Measurements from ENCODE around the gene TMEM212. TPM values are rescaled to one million over a fixed set of nuclear protein-coding genes. Genes with fewer than 3 reads are reported as not detected.

Gene TMEM212
- polyA plus RNA-seq, 2 of the 4 experiments (the other 2 are of a cell fraction), result not detected

GRCh38 chr3:171906951-171907676 lies 64.0 kb downstream of the TMEM212 start:
- WGBS (ENCODE audit: missing lambda C conversion rate), result 95% methylated on average over 7 of the region's 33 CpGs
- TF ChIP-seq CBX2 (IDR thresholded peaks at IDR 0.05; ENCODE audit: borderline replicate concordance, low read depth), result no peak
- no peak for TF ChIP-seq REST (IDR thresholded peaks at IDR 0.05)
- no peak for TF ChIP-seq POLR2AphosphoS2 (conservative IDR thresholded peaks at IDR 0.05; ENCODE audit: low read length)
- TF ChIP-seq RFX5 (IDR thresholded peaks at IDR 0.05), result no peak
- TF ChIP-seq KDM5A (IDR thresholded peaks at IDR 0.05), result no peak
- TF ChIP-seq MAX (IDR thresholded peaks at IDR 0.05), result no peak
- DNase-seq (ENCODE audit: low read depth in 1 of 2, low spot score in 1 of 2) (no peak), FAIRE-seq (no peak), ATAC-seq (no peak)
- H3K27ac ChIP-seq, result no peak overlapping the region
- H3K4me2 ChIP-seq, result no peak overlapping the region
- no peaks in the 10 kb centered on the region for H3K9me3 ChIP-seq
- H3K4me3 ChIP-seq, result no peak overlapping the region
- peaks cover 7% of the 10 kb centered on the region for H3K4me1 ChIP-seq
- POLR2A ChIA-PET, result no interaction called here
- CTCF ChIA-PET, result no interaction called here

GRCh38 chr3:171907761-171908160 lies 64.6 kb downstream of the TMEM212 start:
- Histone ChIP-seq H3K4me1 (peaks cover under 1% of the 10 kb centered on the region), H3K4me3 (no peak overlapping the region), H3K9me3 (no peaks in the 10 kb centered on the region), H3K4me2 (no peak overlapping the region), H3K27ac (no peak overlapping the region)
- ChIA-PET CTCF (no interaction called here), POLR2A (no interaction called here)
- ATAC-seq (no peak), DNase-seq (ENCODE audit: low read depth in 1 of 2, low spot score in 1 of 2) (no peak), FAIRE-seq (no peak)
- 57% methylated on average over 2 of the region's 2 CpGs for WGBS (ENCODE audit: missing lambda C conversion rate)
- no peak for TF ChIP-seq ESRRA (IDR thresholded peaks at IDR 0.05; ENCODE audit: borderline replicate concordance, low read length)
- no peak for TF ChIP-seq HES2 (IDR thresholded peaks at IDR 0.05)
- TF ChIP-seq NPAS2 (CRISPR knock-in tag; IDR thresholded peaks at IDR 0.05; ENCODE audit: borderline replicate concordance), result no peak
- no peak for TF ChIP-seq SMC3 (IDR thresholded peaks at IDR 0.05)
- TF ChIP-seq ATOH8 (CRISPR knock-in tag; IDR thresholded peaks at IDR 0.05; ENCODE audit: low read depth), result no peak
- no peak for TF ChIP-seq JUNB (IDR thresholded peaks at IDR 0.05)
- no peak for TF ChIP-seq MAFK (IDR thresholded peaks at IDR 0.05; ENCODE audit: partially characterized antibody)
- TF ChIP-seq EHMT2 (IDR thresholded peaks at IDR 0.05; ENCODE audit: low read depth), result no peak

- CTCF ChIA-PET, result no interaction called here
- no peak overlapping the region for H3K4me2 ChIP-seq
- H3K27ac ChIP-seq, result no peak overlapping the region
- H3K4me3 ChIP-seq, result no peak overlapping the region
- POLR2A ChIA-PET, result no interaction called here
- H3K9me3 ChIP-seq, result no peaks in the 10 kb centered on the region
- 100% methylated on average over 2 of the region's 2 CpGs for WGBS (ENCODE audit: missing lambda C conversion rate)
- no peak for ATAC-seq
- DNase-seq (ENCODE audit: low read depth in 1 of 2, low spot score in 1 of 2), result no peak
- FAIRE-seq, result no peak
- no peaks in the 10 kb centered on the region for H3K4me1 ChIP-seq
- TF ChIP-seq REST (IDR thresholded peaks at IDR 0.05) (no peak), HES2 (IDR thresholded peaks at IDR 0.05) (no peak), EHMT2 (IDR thresholded peaks at IDR 0.05; ENCODE audit: low read depth) (no peak), SREBF2 (IDR thresholded peaks at IDR 0.05) (no peak), HMGXB4 (CRISPR knock-in tag; IDR thresholded peaks at IDR 0.05; ENCODE audit: borderline replicate concordance) (no peak), FOXS1 (CRISPR knock-in tag; IDR thresholded peaks at IDR 0.05) (no peak), RFX5 (IDR thresholded peaks at IDR 0.05) (no peak), CEBPB (IDR thresholded peaks at IDR 0.05) (no peak), PHF8 (IDR thresholded peaks at IDR 0.05; ENCODE audit: borderline replicate concordance, low read depth) (no peak), HOXA7 (CRISPR knock-in tag; IDR thresholded peaks at IDR 0.05) (no peak), CHD2 (IDR thresholded peaks at IDR 0.05; ENCODE audit: low read length, partially characterized antibody) (no peak), RCOR1 (IDR thresholded peaks at IDR 0.05; ENCODE audit: low read depth, low read length) (no peak)
Measured at GRCh38 chr3:171908731-171909130, 65.6 kb downstream of the TMEM212 start.

Data from A549 (cell line).